GM10248 (cell line): ENCODE data around the gene PDE6B.
A peak's percentile ranks its signal among the peaks of the same experiment; 100 is the strongest.
"Not testable (repeated sequence)": the region's sequence is repeated elsewhere in the genome, so short reads cannot be mapped to it uniquely, and the experiment has no call there.

Experiments
- CTCF ChIA-PET: fragments of 300-600 bp; sonication (Branson Sonifier 250); formaldehyde crosslinking; extraction: SDS; loops from one replicate; lab custom pipeline; 2021; ENCODE audit warnings: antibody characterized with exemption; lab: Yijun Ruan, JAX
- POLR2A ChIA-PET: fragments of 350-650 bp; sonication (Branson Sonifier 250); formaldehyde crosslinking; extraction: SDS; loops from one replicate; lab custom pipeline; 2020; ENCODE audit warnings: antibody characterized with exemption; lab: Yijun Ruan, JAX
- DNase-seq: peaks from one replicate; pipeline ENCODE4 v3.0.0; 2012; ENCODE audit errors: extremely low spot score
- TF ChIP-seq, protein P1 (sequence below): IDR thresholded peaks from 2 replicates; pipeline ENCODE4 v1.5.1; 2012; ENCODE audit warnings: mild to moderate bottlenecking, low read depth; ENCODE audit errors: extremely low read depth, missing control alignments, control extremely low read depth

PDE6B gene

DNA sequence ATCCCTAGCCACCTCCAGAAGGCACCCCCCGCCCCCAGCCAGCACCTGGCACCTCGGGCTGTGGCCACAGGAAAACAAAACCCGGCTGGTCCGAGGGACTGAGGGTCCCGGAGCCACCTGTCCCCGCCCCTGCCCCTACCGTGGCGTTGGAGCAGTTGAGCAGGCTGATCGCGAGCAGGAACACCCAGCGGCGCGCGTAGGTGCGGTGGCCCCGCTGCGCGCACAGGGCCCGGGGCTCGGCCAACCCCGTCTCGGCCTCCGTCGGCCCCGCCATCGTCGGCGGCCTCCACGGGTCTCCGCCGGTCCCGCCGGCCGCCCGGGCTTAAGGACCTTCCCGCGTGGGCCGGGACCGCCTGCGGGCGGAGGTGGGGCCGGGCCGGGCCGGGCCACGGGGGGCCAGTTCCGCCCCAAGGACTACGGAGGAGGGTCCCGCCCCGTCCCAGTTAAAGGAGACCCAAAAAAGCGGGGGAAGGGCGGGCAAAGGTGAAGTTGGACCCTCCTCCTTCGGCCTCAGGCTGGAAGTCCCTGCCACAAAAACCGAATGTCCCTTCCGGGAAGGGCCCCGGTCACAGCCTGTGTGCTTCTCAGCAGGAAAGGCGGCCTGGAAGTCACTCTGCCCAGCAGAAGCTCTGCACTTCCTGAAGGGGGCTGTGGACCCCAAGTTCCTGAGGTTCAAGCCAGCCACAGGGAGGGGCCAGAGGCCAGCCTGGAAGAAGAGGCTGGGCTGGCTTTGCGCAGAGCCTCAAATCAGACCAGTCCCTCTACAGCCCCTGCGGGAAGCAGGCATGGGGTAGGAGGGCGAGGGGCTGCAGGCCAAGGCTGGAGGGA lies 63.7 kb downstream of the PDE6B start, which contains the start of gene SLC49A3:
SLC49A3 (minus strand) TSS at position 298 of the 828 bp plus-strand sequence; CDS start at position 274, 24 bp downstream.
- CTCF ChIA-PET: no interaction called here
- POLR2A ChIA-PET: no interaction called here
- TF ChIP-seq, protein P1, sequence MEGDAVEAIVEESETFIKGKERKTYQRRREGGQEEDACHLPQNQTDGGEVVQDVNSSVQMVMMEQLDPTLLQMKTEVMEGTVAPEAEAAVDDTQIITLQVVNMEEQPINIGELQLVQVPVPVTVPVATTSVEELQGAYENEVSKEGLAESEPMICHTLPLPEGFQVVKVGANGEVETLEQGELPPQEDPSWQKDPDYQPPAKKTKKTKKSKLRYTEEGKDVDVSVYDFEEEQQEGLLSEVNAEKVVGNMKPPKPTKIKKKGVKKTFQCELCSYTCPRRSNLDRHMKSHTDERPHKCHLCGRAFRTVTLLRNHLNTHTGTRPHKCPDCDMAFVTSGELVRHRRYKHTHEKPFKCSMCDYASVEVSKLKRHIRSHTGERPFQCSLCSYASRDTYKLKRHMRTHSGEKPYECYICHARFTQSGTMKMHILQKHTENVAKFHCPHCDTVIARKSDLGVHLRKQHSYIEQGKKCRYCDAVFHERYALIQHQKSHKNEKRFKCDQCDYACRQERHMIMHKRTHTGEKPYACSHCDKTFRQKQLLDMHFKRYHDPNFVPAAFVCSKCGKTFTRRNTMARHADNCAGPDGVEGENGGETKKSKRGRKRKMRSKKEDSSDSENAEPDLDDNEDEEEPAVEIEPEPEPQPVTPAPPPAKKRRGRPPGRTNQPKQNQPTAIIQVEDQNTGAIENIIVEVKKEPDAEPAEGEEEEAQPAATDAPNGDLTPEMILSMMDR: no peak

DNA sequence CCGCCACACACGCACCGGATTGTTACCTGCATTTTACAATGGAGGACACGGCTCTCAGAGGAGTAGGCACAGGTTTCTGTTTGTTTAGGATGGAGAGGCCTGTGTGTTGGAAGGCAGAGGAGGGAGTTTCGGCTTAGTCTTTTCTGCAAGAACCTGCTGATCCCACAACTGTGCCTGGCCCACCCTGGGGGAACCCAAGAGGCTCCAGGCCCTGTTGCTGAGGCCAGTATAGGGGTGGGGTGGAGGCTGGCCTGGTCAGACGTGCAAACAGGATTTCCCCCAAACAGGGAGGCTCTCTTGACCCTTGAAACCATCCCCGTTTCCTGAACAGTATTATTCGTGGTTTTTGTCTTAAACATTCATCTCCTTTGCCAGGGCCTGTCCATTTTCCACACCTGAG lies 64.3 kb downstream of the PDE6B start:
- POLR2A ChIA-PET: no interaction called here
- CTCF ChIA-PET: no interaction called here
- TF ChIP-seq, protein P1: no peak
- no peak for DNase-seq

More for the DNA sequence above, 63.7 kb downstream of the PDE6B start, which contains the start of gene SLC49A3:
- DNase-seq: peak; percentile 60

DNA sequence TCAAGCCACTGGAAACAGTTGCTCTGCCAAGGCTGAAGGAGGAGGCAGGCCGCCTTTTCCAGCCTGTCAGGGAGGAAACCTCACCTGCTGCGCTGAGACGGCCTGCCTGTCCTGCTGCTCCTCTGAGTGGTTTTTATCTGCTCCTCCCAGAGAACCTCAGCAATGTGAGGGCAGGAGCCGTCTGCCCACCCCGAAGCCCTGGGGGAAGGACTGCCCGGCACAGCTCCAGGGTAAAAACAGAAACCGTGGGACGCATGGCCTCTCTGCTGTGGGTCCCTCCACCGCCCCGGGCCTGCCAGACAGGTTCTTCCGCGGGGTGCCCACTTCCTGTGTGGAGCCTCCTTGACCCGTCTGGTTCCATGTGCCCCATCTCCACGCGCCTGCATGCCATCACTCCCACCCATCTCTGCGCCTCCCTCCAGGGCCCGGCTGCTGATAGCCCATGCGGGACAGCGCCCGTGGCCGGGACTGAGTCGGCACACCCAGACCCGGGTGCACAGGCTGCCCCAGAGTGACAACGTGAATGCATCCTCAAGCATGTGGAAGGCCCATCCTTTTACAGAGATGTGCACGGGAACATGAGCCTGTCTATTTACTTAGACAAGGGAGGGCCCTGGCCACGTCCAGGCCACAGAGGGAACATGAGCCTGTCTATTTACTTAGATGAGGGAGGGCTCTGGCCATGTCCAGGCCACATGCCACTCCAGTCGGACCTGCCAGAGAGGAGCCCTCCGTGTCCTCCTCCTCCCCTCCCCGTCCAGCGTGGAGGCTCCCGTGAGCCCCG lies 67.6 kb downstream of the PDE6B start:
- TF ChIP-seq, protein P1: no peak
- POLR2A ChIA-PET: no interaction called here
- CTCF ChIA-PET: no interaction called here
- no peak for DNase-seq

DNA sequence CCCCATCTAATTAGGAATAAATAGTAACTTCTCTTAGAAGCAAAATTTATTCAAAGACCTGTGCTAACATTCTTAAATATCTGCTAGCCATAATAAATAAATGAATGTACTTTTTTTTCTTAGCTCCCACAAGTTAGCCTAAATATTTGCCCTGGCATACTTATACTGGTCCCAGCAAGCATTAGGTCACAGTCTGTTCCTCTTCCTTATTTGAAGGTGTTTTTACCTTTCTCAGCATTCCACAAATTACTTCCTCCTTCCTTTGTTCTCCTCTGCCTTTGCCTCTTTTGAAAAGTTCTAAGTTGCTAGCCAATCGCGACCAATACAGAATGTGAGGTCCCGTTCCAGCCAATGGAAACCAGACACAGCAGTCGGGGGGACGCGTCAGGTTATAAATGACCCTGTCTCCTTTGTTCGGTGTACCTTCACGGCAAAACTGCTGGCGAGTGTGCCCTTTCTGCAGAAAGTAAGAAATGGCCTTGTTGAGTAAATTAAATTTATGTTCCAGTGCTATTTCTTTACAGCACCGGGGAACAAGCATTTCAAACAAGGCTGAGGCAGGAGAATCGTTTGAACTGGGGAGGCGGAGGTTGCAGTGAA lies 69.1 kb downstream of the PDE6B start:
- POLR2A ChIA-PET, DNase-seq: not testable (repeated sequence)
- CTCF ChIA-PET: interaction anchor here (1.0 kb wide), 1 partner anchor 10 kb away, joined by 4 read pairs; no protein-coding TSS in a partner anchor

DNA sequence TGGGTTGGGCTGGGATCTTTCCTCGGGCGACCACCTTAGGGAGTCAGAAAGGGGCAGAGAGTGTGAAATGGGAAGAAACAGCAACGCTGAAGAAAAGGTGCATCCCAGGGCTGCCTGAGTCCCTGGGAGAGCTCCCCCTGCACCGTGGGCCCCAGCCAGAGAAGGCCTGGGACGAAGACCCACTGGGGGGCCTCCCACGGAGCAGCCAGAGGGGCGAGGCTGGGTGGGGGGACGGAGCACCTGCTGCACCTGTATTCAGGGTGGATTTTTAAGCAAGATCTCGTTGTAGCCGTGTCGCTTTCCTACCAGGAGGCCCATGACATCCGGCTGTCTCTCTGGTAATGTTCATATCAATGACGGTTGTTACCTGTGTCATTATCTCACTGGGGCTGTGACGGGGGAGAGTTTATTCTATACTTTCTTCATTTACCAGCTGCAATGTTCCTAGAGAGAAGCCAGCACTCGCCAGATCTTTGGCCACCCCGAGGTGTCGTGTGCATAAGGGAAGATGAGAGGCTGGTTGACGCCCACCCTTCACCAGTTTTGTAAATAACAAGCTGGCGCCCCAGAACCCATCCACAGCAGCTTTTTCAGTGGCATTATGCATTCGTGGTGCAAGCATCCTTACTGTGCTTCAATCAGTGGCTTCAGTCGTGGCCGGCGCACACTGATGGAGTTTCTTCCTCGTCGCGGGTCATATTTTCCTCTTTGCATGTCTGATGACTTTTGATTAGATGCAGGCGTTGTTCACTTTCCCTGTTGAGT lies 74.6 kb downstream of the PDE6B start:
- POLR2A ChIA-PET: no interaction called here
- CTCF ChIA-PET: interaction anchor here (1.1 to 2.4 kb wide), 4 partner anchors 10 to 284 kb away, joined by 3 to 13 read pairs (median 7); partner anchors contain the start of genes ATP5ME and MYL5
- TF ChIP-seq, protein P1: no peak
- no peak for DNase-seq

DNA sequence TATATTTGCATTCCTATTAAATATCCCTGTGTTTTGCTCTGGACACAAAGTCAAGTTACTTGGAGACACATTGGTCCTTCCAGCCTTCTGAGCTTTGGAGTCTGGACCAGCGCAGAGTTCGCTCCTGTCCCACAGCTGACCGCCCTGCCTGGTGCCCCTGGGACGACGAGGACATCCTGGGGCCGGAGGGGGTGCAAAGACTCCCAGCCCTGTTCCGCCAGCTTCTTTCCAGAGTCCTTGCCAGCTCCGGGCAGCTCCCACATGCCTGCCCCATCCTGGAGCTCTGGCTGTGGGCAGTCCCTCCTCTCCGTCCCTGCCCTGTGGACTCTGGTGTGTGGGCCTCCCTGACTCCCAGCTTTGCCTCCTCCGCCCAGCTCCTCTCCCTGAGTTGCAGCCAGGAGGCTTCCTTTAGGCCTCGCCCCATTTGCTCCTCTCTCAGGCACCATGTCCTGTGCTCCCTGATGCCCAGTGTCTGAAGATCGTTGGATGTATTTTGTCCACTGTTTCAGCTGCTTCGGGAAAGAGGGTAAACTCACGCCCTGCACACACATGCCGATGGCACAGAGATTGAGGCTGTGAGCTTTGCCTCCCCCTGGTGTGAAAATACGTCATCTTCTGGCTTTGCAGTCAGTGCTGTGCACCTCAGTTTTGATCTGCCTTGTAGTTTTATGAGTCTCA lies 75.4 kb downstream of the PDE6B start:
- TF ChIP-seq, protein P1: no peak
- DNase-seq: no peak
- ChIA-PET POLR2A (no interaction called here), CTCF (interaction anchor here (0.8 to 2.4 kb wide), 5 partner anchors 9 to 283 kb away, joined by 3 to 13 read pairs (median 7); partner anchors contain the start of genes ATP5ME and MYL5)
